H1 (cell line): ENCODE measurements around the gene PARS2. TPM values are rescaled to one million over a fixed set of nuclear protein-coding genes. Genes with fewer than 3 reads are reported as not detected.

Experiments used
- polyA plus RNA-seq, 7 experiments: library from polyadenylated mRNA; depleted of rRNA in 3 of 7; stranded (reverse) in 5 of 7; unstranded in 2 of 7; fragments of >200 nt in 5 of 7; fragments of 200-250 nt in 2 of 7; gene quantifications; 1 replicate in 5 of 7; 2 replicates in 1 of 7; 4 replicates in 1 of 7; pipeline versions ENCODE4 v1.2.1 to v1.2.3, GENCODE V29; 2011 to 2013; ENCODE audit warnings: missing spikeins in 2 of 7, mixed read lengths in 2 of 7
- total RNA-seq: library from RNA; stranded (reverse); fragmentation: NEBNext Ultra II Directional; extraction: Animal tissue kit (Norgen Biotek cat#: 25700); gene quantifications from 2 replicates; pipeline ENCODE4 v1.2.1, GENCODE V29; 2021
- TF ChIP-seq, protein P1 (sequence below): fragments of 300-600 bp; sonication (generic); IDR thresholded peaks from 2 replicates; pipeline ENCODE4 v1.7.1; 2012; ENCODE audit warnings: low read length, moderate library complexity, mild to moderate bottlenecking, inconsistent platforms; ENCODE audit not compliant: insufficient replicate concordance

The PARS2 gene
- total and polyA plus RNA-seq, 2 of the 8 experiments (the other 6 are each of a cell fraction or from before 2014, with no cell fraction given): 8.9 to 10.0 TPM

- TF ChIP-seq, protein P1, sequence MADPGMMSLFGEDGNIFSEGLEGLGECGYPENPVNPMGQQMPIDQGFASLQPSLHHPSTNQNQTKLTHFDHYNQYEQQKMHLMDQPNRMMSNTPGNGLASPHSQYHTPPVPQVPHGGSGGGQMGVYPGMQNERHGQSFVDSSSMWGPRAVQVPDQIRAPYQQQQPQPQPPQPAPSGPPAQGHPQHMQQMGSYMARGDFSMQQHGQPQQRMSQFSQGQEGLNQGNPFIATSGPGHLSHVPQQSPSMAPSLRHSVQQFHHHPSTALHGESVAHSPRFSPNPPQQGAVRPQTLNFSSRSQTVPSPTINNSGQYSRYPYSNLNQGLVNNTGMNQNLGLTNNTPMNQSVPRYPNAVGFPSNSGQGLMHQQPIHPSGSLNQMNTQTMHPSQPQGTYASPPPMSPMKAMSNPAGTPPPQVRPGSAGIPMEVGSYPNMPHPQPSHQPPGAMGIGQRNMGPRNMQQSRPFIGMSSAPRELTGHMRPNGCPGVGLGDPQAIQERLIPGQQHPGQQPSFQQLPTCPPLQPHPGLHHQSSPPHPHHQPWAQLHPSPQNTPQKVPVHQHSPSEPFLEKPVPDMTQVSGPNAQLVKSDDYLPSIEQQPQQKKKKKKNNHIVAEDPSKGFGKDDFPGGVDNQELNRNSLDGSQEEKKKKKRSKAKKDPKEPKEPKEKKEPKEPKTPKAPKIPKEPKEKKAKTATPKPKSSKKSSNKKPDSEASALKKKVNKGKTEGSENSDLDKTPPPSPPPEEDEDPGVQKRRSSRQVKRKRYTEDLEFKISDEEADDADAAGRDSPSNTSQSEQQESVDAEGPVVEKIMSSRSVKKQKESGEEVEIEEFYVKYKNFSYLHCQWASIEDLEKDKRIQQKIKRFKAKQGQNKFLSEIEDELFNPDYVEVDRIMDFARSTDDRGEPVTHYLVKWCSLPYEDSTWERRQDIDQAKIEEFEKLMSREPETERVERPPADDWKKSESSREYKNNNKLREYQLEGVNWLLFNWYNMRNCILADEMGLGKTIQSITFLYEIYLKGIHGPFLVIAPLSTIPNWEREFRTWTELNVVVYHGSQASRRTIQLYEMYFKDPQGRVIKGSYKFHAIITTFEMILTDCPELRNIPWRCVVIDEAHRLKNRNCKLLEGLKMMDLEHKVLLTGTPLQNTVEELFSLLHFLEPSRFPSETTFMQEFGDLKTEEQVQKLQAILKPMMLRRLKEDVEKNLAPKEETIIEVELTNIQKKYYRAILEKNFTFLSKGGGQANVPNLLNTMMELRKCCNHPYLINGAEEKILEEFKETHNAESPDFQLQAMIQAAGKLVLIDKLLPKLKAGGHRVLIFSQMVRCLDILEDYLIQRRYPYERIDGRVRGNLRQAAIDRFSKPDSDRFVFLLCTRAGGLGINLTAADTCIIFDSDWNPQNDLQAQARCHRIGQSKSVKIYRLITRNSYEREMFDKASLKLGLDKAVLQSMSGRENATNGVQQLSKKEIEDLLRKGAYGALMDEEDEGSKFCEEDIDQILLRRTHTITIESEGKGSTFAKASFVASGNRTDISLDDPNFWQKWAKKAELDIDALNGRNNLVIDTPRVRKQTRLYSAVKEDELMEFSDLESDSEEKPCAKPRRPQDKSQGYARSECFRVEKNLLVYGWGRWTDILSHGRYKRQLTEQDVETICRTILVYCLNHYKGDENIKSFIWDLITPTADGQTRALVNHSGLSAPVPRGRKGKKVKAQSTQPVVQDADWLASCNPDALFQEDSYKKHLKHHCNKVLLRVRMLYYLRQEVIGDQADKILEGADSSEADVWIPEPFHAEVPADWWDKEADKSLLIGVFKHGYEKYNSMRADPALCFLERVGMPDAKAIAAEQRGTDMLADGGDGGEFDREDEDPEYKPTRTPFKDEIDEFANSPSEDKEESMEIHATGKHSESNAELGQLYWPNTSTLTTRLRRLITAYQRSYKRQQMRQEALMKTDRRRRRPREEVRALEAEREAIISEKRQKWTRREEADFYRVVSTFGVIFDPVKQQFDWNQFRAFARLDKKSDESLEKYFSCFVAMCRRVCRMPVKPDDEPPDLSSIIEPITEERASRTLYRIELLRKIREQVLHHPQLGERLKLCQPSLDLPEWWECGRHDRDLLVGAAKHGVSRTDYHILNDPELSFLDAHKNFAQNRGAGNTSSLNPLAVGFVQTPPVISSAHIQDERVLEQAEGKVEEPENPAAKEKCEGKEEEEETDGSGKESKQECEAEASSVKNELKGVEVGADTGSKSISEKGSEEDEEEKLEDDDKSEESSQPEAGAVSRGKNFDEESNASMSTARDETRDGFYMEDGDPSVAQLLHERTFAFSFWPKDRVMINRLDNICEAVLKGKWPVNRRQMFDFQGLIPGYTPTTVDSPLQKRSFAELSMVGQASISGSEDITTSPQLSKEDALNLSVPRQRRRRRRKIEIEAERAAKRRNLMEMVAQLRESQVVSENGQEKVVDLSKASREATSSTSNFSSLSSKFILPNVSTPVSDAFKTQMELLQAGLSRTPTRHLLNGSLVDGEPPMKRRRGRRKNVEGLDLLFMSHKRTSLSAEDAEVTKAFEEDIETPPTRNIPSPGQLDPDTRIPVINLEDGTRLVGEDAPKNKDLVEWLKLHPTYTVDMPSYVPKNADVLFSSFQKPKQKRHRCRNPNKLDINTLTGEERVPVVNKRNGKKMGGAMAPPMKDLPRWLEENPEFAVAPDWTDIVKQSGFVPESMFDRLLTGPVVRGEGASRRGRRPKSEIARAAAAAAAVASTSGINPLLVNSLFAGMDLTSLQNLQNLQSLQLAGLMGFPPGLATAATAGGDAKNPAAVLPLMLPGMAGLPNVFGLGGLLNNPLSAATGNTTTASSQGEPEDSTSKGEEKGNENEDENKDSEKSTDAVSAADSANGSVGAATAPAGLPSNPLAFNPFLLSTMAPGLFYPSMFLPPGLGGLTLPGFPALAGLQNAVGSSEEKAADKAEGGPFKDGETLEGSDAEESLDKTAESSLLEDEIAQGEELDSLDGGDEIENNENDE: no peak
These were observed 41.7 kb upstream of the PARS2 start (continued) for GRCh38 chr1:54805981-54806381.
